ENCODE measurements around the gene LRP5.
A peak's percentile ranks its signal among the peaks of the same experiment; 100 is the strongest.

Gene LRP5

DNA sequence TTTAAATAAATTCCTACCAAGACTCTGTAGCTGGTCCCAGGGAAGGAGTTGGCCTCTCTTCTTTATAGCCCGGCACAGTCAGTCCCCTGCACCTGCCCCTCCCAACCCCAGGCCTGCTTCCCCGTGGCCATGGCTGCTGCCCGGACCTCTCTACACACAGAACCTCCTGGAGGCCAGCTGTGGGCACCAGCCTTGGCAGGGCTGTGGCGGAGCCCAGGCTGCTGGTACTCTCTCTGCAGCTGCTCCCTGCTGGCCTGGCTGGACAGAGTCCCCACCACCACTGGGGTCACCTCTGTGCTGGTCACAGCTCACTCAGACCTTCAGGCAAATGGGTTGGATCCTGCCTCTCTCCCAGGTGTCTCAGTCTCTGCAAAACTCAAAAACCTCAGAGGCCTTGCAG, 69.3 kb downstream of the LRP5 start:
- H3K4me3 ChIP-seq (ENCODE audit: low read depth, low read length) = no peak overlapping the region
- TF ChIP-seq, protein P1, sequence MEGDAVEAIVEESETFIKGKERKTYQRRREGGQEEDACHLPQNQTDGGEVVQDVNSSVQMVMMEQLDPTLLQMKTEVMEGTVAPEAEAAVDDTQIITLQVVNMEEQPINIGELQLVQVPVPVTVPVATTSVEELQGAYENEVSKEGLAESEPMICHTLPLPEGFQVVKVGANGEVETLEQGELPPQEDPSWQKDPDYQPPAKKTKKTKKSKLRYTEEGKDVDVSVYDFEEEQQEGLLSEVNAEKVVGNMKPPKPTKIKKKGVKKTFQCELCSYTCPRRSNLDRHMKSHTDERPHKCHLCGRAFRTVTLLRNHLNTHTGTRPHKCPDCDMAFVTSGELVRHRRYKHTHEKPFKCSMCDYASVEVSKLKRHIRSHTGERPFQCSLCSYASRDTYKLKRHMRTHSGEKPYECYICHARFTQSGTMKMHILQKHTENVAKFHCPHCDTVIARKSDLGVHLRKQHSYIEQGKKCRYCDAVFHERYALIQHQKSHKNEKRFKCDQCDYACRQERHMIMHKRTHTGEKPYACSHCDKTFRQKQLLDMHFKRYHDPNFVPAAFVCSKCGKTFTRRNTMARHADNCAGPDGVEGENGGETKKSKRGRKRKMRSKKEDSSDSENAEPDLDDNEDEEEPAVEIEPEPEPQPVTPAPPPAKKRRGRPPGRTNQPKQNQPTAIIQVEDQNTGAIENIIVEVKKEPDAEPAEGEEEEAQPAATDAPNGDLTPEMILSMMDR (IDR thresholded peaks at IDR 0.05; ENCODE audit: low read depth, low read length) = no peak

DNA sequence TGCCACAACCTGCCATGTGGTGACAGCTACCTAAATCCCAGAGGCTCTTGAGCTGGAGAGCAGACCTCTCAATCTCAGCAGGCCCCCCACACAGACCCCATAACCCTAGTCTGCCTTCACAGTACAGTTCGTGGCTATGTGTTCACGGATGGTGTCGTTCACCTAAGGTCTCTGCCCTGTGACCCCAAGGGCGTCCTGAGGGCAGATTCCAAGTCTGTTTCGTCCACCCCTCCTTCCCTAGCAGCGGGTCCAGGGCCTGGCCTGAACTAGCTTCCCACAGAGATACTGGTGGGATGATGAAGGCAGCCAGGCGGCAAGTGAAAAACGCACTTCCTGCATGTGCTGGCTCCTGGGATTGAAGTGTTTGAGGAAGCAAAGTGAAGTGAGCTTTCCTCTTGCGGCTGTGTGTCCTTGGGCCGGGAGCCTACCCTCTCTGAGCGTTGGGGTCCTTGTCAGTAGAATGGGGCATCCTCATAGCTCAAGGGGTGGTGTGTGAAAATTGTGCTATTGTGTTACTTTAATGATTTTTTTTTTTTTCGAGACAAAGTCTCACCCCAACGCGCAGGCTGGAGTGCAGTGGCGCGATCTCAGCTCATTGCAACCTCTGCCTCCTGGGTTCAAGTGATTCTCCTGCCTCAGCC, 70.1 kb downstream of the LRP5 start:
- TF ChIP-seq, protein P1 (IDR thresholded peaks at IDR 0.05; ENCODE audit: low read depth, low read length) = no peak
- H3K4me3 ChIP-seq (ENCODE audit: low read depth, low read length) = no peak overlapping the region

DNA sequence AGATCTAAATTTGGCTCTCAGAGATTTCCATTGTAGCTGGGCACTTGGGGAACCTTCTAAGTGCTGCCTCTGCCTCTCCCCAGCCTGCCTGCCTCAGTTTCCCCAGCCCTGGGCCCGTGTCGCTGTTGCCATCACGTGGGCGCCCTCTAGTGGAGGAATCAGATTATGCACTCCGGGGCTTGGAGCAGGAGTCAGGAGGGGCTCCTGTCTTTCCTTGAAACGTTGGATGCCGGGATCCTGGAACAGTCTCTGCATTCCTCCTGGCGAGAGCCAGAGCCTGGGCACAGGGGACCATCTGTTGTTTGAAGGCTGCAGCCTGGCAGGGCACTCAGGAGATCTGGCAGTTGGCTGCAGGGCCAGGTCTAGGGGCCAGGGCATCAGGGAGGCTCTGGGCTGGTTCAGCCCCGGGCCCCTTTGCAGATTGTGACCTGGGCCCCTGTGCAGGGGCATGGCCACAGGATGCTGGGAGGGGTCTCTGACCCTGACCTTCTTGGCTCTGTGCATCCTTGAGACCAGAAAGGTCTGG, 71.6 kb downstream of the LRP5 start:
- no peak overlapping the region for H3K4me3 ChIP-seq (ENCODE audit: low read depth, low read length)
- TF ChIP-seq, protein P1 (IDR thresholded peaks at IDR 0.05; ENCODE audit: low read depth, low read length) = peak; percentile 98

DNA sequence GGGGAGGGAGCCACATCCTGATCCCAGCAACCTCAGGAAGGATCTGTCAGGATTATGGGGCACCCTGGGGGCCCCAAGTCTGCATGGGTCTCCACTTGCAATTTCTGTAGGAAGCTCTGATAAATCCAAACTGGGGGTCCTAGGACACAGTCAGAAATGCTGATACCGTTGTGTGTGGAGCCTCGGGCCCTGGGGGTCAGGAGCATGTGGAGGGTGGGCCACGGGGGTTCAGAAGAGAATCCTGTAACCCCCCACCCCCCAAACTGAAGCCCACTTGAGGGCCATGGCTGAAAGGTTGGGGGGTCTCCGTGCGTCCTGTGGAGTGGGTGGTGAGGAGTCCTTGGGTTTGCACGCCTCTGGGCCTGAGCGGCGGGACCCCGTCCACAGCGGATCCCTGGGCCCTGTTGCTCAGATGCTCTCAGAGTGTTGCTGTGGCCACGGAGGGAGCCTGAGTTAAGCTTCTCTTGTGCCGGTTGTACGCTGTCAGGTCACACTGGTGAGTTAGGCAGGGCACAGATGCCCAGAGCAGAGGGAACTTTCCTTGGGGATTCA, 72.2 kb downstream of the LRP5 start:
- H3K4me3 ChIP-seq (ENCODE audit: low read depth, low read length) = no peak overlapping the region
- TF ChIP-seq, protein P1 (IDR thresholded peaks at IDR 0.05; ENCODE audit: low read depth, low read length) = no peak

DNA sequence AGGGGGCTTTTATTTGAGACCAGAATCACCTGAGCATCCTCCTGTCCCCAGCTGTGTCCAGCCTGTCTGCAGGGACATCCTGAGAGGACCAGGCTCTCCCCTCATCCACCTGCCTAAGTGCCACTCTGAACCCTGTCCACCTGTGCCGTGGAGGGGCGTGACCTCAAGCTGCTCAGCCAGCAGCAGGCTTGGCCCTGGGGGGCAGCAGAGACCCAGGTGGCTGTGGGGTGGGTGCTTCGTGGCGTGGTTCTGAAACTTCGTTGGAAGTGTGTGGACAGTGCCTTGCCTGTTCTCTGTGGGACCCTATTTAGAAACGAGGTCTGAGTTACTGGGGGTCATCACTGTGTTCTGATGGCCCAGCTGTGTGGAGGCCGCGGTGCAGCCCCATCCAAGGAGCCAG, 72.7 kb downstream of the LRP5 start:
- TF ChIP-seq, protein P1 (IDR thresholded peaks at IDR 0.05; ENCODE audit: low read depth, low read length) = no peak
- no peak overlapping the region for H3K4me3 ChIP-seq (ENCODE audit: low read depth, low read length)

DNA sequence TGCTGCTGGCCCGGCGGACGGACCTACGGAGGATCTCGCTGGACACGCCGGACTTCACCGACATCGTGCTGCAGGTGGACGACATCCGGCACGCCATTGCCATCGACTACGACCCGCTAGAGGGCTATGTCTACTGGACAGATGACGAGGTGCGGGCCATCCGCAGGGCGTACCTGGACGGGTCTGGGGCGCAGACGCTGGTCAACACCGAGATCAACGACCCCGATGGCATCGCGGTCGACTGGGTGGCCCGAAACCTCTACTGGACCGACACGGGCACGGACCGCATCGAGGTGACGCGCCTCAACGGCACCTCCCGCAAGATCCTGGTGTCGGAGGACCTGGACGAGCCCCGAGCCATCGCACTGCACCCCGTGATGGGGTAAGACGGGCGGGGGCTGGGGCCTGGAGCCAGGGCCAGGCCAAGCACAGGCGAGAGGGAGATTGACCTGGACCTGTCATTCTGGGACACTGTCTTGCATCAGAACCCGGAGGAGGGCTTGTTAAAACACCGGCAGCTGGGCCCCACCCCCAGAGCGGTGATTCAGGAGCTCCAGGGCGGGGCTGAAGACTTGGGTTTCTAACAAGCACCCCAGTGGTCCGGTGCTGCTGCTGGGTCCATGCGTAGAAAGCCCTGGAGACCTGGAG, 74.1 kb downstream of the LRP5 start:
- H3K4me3 ChIP-seq (ENCODE audit: low read depth, low read length) = no peak overlapping the region
- TF ChIP-seq, protein P1 (IDR thresholded peaks at IDR 0.05; ENCODE audit: low read depth, low read length) = no peak

DNA sequence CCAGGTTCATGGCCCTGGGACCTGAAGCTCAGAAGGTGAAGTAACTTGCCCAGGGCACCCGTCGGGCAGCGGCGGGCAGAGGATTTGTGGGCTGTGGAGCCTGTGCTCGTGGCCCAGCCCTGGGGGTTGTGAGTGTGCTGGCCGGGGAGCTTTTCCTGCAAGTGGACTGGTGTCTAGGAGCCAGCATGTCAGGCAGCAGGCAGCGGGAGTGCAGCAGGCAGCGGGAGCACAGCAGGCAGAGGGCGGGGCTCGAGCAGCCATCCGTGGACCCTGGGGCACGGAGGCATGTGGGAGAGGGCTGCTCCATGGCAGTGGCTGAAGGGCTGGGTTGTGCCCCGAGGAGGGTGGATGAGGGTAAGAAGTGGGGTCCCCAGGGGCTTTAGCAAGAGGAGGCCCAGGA, 75.4 kb downstream of the LRP5 start:
- TF ChIP-seq, protein P1 (IDR thresholded peaks at IDR 0.05; ENCODE audit: low read depth, low read length) = no peak
- H3K4me3 ChIP-seq (ENCODE audit: low read depth, low read length) = no peak overlapping the region

All from WI38 (cell line).